ENCODE data around the gene HIGD1C. TPM values are rescaled to one million over a fixed set of nuclear protein-coding genes. Genes with fewer than 3 reads are reported as not detected.

Gene HIGD1C
- total and polyA plus RNA-seq, 2 donors, result not detected

DNA sequence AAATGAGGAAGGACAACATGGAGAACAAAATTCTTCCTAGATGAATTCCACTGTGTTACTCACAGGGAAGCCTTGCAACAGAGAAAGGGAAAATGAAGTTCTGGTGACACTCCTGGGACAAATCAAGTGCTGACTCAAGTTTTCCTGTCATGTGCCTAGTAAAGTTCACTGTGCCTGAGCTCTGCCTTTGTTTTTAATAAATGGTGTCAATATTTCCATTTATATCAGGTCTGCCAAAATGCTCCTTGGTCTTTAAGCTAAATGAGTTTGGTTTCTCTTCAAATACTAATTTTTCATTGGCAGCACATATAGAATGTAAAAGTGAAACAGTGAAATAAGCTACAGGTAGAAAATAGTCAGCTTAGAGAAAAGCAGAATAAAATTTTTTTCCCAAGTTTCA lies 33.0 kb downstream of the HIGD1C start:
- H3K36me3 ChIP-seq (ENCODE audit: control insufficient read depth in 2 of 2, insufficient read depth in 2 of 2, low read length in 1 of 2), result peaks cover 26 to 49% of the 10 kb centered on the region in 2 donors
- H3K27ac ChIP-seq (ENCODE audit: low read depth in 1 of 2, low read length in 1 of 2), result peak overlapping the region in 1 of 2 donors; percentile 21
- no peaks in the 10 kb centered on the region for H3K9me3 ChIP-seq (ENCODE audit: control insufficient read depth in 2 of 2, insufficient read depth in 1 of 2, low read length in 1 of 2)
- H3K4me3 ChIP-seq (ENCODE audit: low read length in 2 of 2), result no peak overlapping the region
- no peaks in the 10 kb centered on the region for H3K27me3 ChIP-seq (ENCODE audit: control insufficient read depth in 2 of 2, insufficient read depth in 1 of 2, low read length in 1 of 2)
- peaks cover 0 to 22% of the 10 kb centered on the region in 2 donors for H3K4me1 ChIP-seq (ENCODE audit: control insufficient read depth in 2 of 2, insufficient read depth in 2 of 2, low read length in 2 of 2)
- DNase-seq (ENCODE audit: low read depth in 6 of 9, low spot score in 9 of 9), result no peak

DNA sequence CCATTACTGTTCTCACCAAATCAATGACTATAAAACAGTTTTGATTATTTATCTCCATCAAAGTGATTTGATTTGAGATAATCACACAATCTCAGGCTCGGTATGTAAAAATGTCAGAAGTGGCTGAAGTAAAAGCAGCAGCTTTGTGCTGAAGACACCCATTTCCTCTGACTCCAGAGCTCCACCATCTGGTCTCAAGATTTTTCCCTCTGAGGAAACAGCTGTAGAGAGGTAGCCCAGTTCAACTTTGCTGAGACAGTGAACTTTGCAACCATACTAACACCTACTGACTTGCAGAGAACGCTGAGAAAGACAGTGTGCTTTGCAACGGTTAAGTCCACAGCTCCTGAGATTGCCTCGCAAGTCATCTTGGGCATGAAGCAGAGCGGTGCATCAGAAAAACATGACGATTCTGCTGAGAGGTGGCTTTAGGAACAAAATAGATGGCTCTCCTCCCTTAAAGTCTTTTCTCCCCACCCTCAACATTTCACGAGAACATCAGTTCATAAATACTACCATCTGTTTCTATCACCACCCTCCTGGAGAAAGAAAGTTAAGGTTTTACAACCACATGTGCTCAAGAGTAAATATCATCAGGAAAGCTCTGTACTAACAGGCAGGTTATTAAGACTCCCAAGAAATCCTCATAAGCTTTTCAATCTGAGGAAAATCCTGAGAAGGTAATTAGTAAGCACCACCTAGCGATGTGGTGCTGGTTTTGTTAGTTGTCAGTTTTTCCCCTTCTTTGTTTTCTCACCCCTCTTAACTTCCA lies 34.8 kb downstream of the HIGD1C start:
- Histone ChIP-seq H3K4me3 (ENCODE audit: low read length in 2 of 2) (no peak overlapping the region), H3K27me3 (ENCODE audit: control insufficient read depth in 2 of 2, insufficient read depth in 1 of 2, low read length in 1 of 2) (no peaks in the 10 kb centered on the region), H3K27ac (ENCODE audit: low read depth in 1 of 2, low read length in 1 of 2) (peak overlapping the region; percentile 45 to 66), H3K4me1 (ENCODE audit: control insufficient read depth in 2 of 2, insufficient read depth in 2 of 2, low read length in 2 of 2) (peaks cover 0 to 10% of the 10 kb centered on the region in 2 donors), H3K9me3 (ENCODE audit: control insufficient read depth in 2 of 2, insufficient read depth in 1 of 2, low read length in 1 of 2) (no peaks in the 10 kb centered on the region), H3K36me3 (ENCODE audit: control insufficient read depth in 2 of 2, insufficient read depth in 2 of 2, low read length in 1 of 2) (peaks cover 39 to 58% of the 10 kb centered on the region in 2 donors)
- WGBS, result 65% methylated on average over 8 of the region's 8 CpGs
- peak; percentile 43 to 92 (median 76) for DNase-seq (ENCODE audit: low read depth in 6 of 9, low spot score in 9 of 9)

DNA sequence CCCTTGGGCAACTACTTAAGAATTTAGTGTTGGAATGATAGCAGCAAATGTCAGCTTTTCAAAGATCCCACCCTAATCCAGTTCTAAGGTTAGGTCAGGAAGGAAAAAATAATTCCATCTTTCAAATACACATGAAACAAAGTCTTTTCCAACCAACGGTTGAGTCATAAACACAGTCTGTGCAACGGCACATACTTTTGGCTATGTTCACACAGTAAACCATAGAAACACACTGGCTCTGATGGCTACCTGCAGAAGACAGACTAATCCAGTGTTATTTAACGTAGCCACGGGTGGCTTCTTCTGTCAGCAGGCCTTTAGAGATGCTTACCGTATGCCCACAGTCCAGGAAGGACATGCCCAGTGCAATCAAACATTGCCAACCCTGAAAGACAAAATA lies 35.7 kb downstream of the HIGD1C start:
- WGBS, result 97% methylated on average over 5 of the region's 5 CpGs
- no peaks in the 10 kb centered on the region for H3K27me3 ChIP-seq (ENCODE audit: control insufficient read depth in 2 of 2, insufficient read depth in 1 of 2, low read length in 1 of 2)
- no peaks in the 10 kb centered on the region for H3K9me3 ChIP-seq (ENCODE audit: control insufficient read depth in 2 of 2, insufficient read depth in 1 of 2, low read length in 1 of 2)
- DNase-seq (ENCODE audit: low read depth in 6 of 9, low spot score in 9 of 9), result no peak
- H3K4me3 ChIP-seq (ENCODE audit: low read length in 2 of 2), result no peak overlapping the region
- peaks cover 0 to 9% of the 10 kb centered on the region in 2 donors for H3K4me1 ChIP-seq (ENCODE audit: control insufficient read depth in 2 of 2, insufficient read depth in 2 of 2, low read length in 2 of 2)
- H3K27ac ChIP-seq (ENCODE audit: low read depth in 1 of 2, low read length in 1 of 2), result peak overlapping the region in 1 of 2 donors; percentile 9
- peaks cover 46 to 67% of the 10 kb centered on the region in 2 donors for H3K36me3 ChIP-seq (ENCODE audit: control insufficient read depth in 2 of 2, insufficient read depth in 2 of 2, low read length in 1 of 2)

DNA sequence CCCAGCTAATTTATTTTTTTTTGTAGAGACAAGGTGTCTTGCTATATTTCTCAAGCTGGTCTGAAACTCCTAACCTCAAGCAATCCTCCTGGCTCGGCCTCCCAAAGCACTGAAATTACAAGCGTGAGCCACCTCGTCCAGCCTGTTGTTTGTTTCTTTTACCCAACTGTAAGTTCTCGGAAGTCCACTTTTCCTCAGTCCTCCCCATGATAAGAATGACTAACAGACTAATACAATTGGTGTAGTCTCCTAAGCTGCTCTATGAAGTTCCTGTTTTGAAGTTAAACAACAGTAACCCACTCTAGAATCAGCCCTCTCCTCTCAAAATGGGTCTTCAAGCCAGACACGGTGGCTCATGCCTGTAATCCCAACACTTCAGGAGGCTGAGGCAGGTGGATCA lies 36.5 kb downstream of the HIGD1C start:
- DNase-seq (ENCODE audit: low read depth in 6 of 9, low spot score in 9 of 9), result no peak
- no peaks in the 10 kb centered on the region for H3K9me3 ChIP-seq (ENCODE audit: control insufficient read depth in 2 of 2, insufficient read depth in 1 of 2, low read length in 1 of 2)
- no peak overlapping the region for H3K4me3 ChIP-seq (ENCODE audit: low read length in 2 of 2)
- H3K36me3 ChIP-seq (ENCODE audit: control insufficient read depth in 2 of 2, insufficient read depth in 2 of 2, low read length in 1 of 2), result peaks cover 46 to 72% of the 10 kb centered on the region in 2 donors
- no peak overlapping the region for H3K27ac ChIP-seq (ENCODE audit: low read depth in 1 of 2, low read length in 1 of 2)
- peaks cover 0 to 6% of the 10 kb centered on the region in 2 donors for H3K4me1 ChIP-seq (ENCODE audit: control insufficient read depth in 2 of 2, insufficient read depth in 2 of 2, low read length in 2 of 2)
- no peaks in the 10 kb centered on the region for H3K27me3 ChIP-seq (ENCODE audit: control insufficient read depth in 2 of 2, insufficient read depth in 1 of 2, low read length in 1 of 2)
- WGBS, result over 99% methylated on average over 5 of the region's 5 CpGs

DNA sequence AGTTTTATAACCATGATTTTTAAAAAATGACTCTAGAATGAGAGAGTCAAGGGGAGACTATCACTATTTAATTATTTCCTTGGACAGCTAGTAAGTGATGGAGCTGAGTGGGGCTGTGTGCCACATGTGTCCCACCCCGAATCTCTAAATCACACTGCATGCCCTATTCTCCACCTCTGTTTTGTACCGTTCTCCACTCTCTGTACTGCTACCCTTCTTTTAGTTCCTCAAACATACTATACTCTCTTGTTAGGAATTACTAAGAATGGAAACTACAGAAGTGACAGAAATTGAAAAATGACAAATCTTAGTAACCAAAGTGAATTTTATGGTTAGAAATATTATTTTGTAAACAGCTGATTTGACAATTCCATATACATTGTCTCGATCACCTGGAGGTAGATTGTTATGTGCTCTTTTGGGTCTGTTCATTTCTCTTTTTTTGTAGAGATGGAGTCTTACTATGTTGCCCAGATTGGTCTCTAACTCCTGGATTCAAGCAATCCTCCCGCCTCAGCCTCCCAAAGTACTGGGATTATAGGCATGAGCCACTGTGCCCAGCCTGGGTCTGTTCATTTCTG lies 37.9 kb downstream of the HIGD1C start:
- no peaks in the 10 kb centered on the region for H3K27me3 ChIP-seq (ENCODE audit: control insufficient read depth in 2 of 2, insufficient read depth in 1 of 2, low read length in 1 of 2)
- H3K4me3 ChIP-seq (ENCODE audit: low read length in 2 of 2), result no peak overlapping the region
- peaks cover 0 to 6% of the 10 kb centered on the region in 2 donors for H3K4me1 ChIP-seq (ENCODE audit: control insufficient read depth in 2 of 2, insufficient read depth in 2 of 2, low read length in 2 of 2)
- DNase-seq (ENCODE audit: low read depth in 6 of 9, low spot score in 9 of 9), result no peak
- no peak overlapping the region for H3K27ac ChIP-seq (ENCODE audit: low read depth in 1 of 2, low read length in 1 of 2)
- peaks cover 44 to 82% of the 10 kb centered on the region in 2 donors for H3K36me3 ChIP-seq (ENCODE audit: control insufficient read depth in 2 of 2, insufficient read depth in 2 of 2, low read length in 1 of 2)
- over 99% methylated on average over 4 of the region's 4 CpGs for WGBS
- H3K9me3 ChIP-seq (ENCODE audit: control insufficient read depth in 2 of 2, insufficient read depth in 1 of 2, low read length in 1 of 2), result no peaks in the 10 kb centered on the region

DNA sequence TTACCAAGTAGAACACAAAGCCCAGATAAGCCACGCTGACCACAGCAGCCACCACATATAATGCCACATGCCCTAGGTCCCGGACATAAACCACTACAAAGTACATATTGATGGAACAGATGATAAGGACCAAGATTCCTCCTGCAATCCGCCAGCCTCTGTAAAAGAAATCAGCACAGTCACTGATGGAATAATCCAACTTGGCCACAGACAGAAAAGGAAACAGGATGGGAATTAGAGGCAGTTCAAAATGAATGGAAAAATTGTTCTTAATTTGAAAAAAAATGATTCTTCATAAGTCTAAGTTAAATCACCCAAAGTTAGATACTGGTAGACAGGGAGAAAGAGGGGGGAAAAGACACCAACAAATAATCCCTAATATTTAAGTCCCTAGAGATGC lies 38.4 kb downstream of the HIGD1C start:
- Histone ChIP-seq H3K9me3 (ENCODE audit: control insufficient read depth in 2 of 2, insufficient read depth in 1 of 2, low read length in 1 of 2) (no peaks in the 10 kb centered on the region), H3K27ac (ENCODE audit: low read depth in 1 of 2, low read length in 1 of 2) (no peak overlapping the region), H3K4me1 (ENCODE audit: control insufficient read depth in 2 of 2, insufficient read depth in 2 of 2, low read length in 2 of 2) (peaks cover 0 to 6% of the 10 kb centered on the region in 2 donors), H3K4me3 (ENCODE audit: low read length in 2 of 2) (no peak overlapping the region), H3K27me3 (ENCODE audit: control insufficient read depth in 2 of 2, insufficient read depth in 1 of 2, low read length in 1 of 2) (no peaks in the 10 kb centered on the region), H3K36me3 (ENCODE audit: control insufficient read depth in 2 of 2, insufficient read depth in 2 of 2, low read length in 1 of 2) (peaks cover 50 to 87% of the 10 kb centered on the region in 2 donors)
- WGBS, result 88% methylated on average over 3 of the region's 3 CpGs
- DNase-seq (ENCODE audit: low read depth in 6 of 9, low spot score in 9 of 9), result no peak

DNA sequence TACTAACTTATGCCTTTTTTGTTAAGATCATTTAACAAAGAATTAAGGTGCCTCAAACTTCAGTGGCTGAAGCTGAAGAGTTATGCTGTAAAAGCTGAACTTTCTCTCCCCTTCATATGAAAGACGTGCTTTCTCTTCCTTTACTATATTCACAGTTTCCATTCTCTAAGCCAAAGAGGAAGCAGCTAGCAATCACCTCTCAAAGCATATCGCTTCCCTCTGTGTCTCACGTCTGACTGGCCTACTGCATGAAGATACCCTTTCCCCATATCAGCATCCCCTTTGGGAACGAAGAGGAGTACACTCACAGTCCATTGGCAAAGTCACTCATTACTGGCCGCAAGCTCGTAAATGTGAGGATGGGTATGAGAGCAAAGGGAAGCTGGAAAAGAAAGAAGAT lies 38.9 kb downstream of the HIGD1C start:
- 96% methylated on average over 6 of the region's 6 CpGs for WGBS
- no peak for DNase-seq (ENCODE audit: low read depth in 6 of 9, low spot score in 9 of 9)
- Histone ChIP-seq H3K36me3 (ENCODE audit: control insufficient read depth in 2 of 2, insufficient read depth in 2 of 2, low read length in 1 of 2) (peaks cover 54 to 87% of the 10 kb centered on the region in 2 donors), H3K9me3 (ENCODE audit: control insufficient read depth in 2 of 2, insufficient read depth in 1 of 2, low read length in 1 of 2) (no peaks in the 10 kb centered on the region), H3K4me3 (ENCODE audit: low read length in 2 of 2) (no peak overlapping the region), H3K4me1 (ENCODE audit: control insufficient read depth in 2 of 2, insufficient read depth in 2 of 2, low read length in 2 of 2) (peaks cover 0 to 6% of the 10 kb centered on the region in 2 donors), H3K27ac (ENCODE audit: low read depth in 1 of 2, low read length in 1 of 2) (no peak overlapping the region), H3K27me3 (ENCODE audit: control insufficient read depth in 2 of 2, insufficient read depth in 1 of 2, low read length in 1 of 2) (no peaks in the 10 kb centered on the region)

DNA sequence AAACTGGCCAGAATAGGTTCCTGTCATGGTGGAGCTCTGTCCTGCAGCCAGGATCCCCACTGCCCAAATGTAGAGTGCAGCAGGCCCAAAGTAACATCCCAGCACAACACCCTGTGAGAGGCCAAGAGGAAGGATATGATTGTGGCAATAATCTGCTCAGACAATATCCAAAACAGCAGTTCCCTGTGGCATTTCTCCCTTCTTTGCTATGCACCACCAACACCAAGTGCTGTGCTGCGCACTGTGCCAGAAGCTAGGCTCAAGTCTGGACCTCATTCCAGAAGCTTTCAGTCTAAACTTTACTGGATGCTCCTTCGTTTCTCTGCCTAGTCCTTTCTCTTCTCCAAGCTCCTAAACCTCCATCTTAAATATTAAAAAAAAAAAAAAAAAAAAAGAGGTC lies 40.5 kb downstream of the HIGD1C start:
- peaks cover 62 to 89% of the 10 kb centered on the region in 2 donors for H3K36me3 ChIP-seq (ENCODE audit: control insufficient read depth in 2 of 2, insufficient read depth in 2 of 2, low read length in 1 of 2)
- no peak for DNase-seq (ENCODE audit: low read depth in 6 of 9, low spot score in 9 of 9)
- 77% methylated on average over 2 of the region's 2 CpGs for WGBS

DNA sequence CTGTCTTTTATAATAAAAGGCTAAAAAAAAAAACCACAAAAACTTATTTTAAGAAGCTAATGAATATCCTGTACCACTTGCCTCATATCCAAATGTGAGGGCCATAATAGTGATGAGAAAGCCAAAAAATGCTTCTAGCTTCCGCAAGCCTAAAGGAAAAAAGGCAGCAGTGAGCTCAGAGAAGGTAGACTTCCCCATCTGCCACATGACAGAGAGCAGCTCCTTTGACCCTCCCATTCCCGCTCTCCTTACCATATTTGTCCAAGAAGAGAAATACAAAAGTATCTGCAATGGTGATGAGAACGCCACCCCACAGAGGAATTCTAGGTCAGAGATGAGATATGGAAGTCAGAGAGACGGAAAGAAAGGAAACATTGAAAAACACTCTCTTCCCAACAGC lies 46.7 kb downstream of the HIGD1C start:
- no peaks in the 10 kb centered on the region for H3K4me1 ChIP-seq (ENCODE audit: control insufficient read depth in 2 of 2, insufficient read depth in 2 of 2, low read length in 2 of 2)
- DNase-seq (ENCODE audit: low read depth in 6 of 9, low spot score in 9 of 9), result no peak
- no peaks in the 10 kb centered on the region for H3K27me3 ChIP-seq (ENCODE audit: control insufficient read depth in 2 of 2, insufficient read depth in 1 of 2, low read length in 1 of 2)
- H3K36me3 ChIP-seq (ENCODE audit: control insufficient read depth in 2 of 2, insufficient read depth in 2 of 2, low read length in 1 of 2), result peaks cover 50 to 72% of the 10 kb centered on the region in 2 donors
- no peaks in the 10 kb centered on the region for H3K9me3 ChIP-seq (ENCODE audit: control insufficient read depth in 2 of 2, insufficient read depth in 1 of 2, low read length in 1 of 2)
- WGBS, result 97% methylated on average over 4 of the region's 4 CpGs
- H3K27ac ChIP-seq (ENCODE audit: low read depth in 1 of 2, low read length in 1 of 2), result no peak overlapping the region
- no peak overlapping the region for H3K4me3 ChIP-seq (ENCODE audit: low read length in 2 of 2)

More for the DNA sequence above, 40.5 kb downstream of the HIGD1C start:
- Histone ChIP-seq H3K27me3 (ENCODE audit: control insufficient read depth in 2 of 2, insufficient read depth in 1 of 2, low read length in 1 of 2) (no peaks in the 10 kb centered on the region), H3K9me3 (ENCODE audit: control insufficient read depth in 2 of 2, insufficient read depth in 1 of 2, low read length in 1 of 2) (no peaks in the 10 kb centered on the region), H3K4me3 (ENCODE audit: low read length in 2 of 2) (no peak overlapping the region), H3K27ac (ENCODE audit: low read depth in 1 of 2, low read length in 1 of 2) (no peak overlapping the region), H3K4me1 (ENCODE audit: control insufficient read depth in 2 of 2, insufficient read depth in 2 of 2, low read length in 2 of 2) (no peaks in the 10 kb centered on the region)
